Naive thymus-derived CD8-positive, alpha-beta T cell (primary cell): ENCODE data around the gene C16orf96. TPM values are rescaled to one million over a fixed set of nuclear protein-coding genes. Genes with fewer than 3 reads are reported as not detected.

Experiments
- ATAC-seq, 2 donors: fragments of 150-1000 bp; cut with Tn5 transposase in 1 of 2; sonication (Bioruptor Pico), chemical (Tn5 transposase) in 1 of 2; 1 replicate in 1 of 2; 2 replicates in 1 of 2; pipeline ENCODE4 v1.10.0; 2021; ENCODE audit warnings: mild to moderate bottlenecking in 2 of 2, moderate library complexity in 2 of 2
- POLR2A ChIA-PET: fragments of 350-600 bp; sonication (Branson Sonifier 250); formaldehyde crosslinking; loops from one replicate; lab custom pipeline; 2021; ENCODE audit warnings: antibody characterized with exemption; lab: Charles Lee
- DNase-seq, 10 donors: peaks; one replicate each; pipeline versions ENCODE4 v3.0.0 to v3.0.0-alpha.2; 2020 to 2022
- H3K27ac Mint-ChIP-seq, 10 donors: one replicate each; pipeline ENCODE4 v1.8.0; 2020 to 2022; ENCODE audit warnings: mild to moderate bottlenecking in 10 of 10, mixed read lengths in 10 of 10, moderate library complexity in 4 of 10, inconsistent platforms in 1 of 10
- H3K27me3 Mint-ChIP-seq, 5 donors: one replicate each; pipeline ENCODE4 v1.8.0; 2021 to 2022; ENCODE audit warnings: mixed read lengths in 5 of 5
- H3K36me3 Mint-ChIP-seq, 3 donors: one replicate each; pipeline ENCODE4 v1.8.0; 2020 to 2022; ENCODE audit warnings: mixed read lengths in 3 of 3, mild to moderate bottlenecking in 2 of 3, inconsistent platforms in 1 of 3
- H3K4me1 Mint-ChIP-seq, 4 donors: one replicate each; pipeline ENCODE4 v1.8.0; 2021 to 2022; ENCODE audit warnings: mixed read lengths in 4 of 4
- H3K4me3 Mint-ChIP-seq, 10 donors: one replicate each; pipeline ENCODE4 v1.8.0; 2020 to 2022; ENCODE audit warnings: mild to moderate bottlenecking in 10 of 10, mixed read lengths in 10 of 10, moderate library complexity in 6 of 10, inconsistent platforms in 1 of 10
- H3K9me3 Mint-ChIP-seq, 9 donors: one replicate each; pipeline ENCODE4 v1.8.0; 2020 to 2022; ENCODE audit warnings: mixed read lengths in 9 of 9, mild to moderate bottlenecking in 3 of 9, inconsistent platforms in 1 of 9, moderate library complexity in 1 of 9
- polyA plus RNA-seq, 3 donors: library from polyadenylated mRNA; unstranded; fragments of 300-500 nt; fragmentation: Illumina TruSeq; gene quantifications; one replicate each; pipeline ENCODE4 v1.2.3, GENCODE V29; 2021
- total RNA-seq, 8 experiments: library from RNA in 2 of 8; stranded (reverse) in 2 of 8; gene quantifications; one replicate each; pipeline ENCODE4 v1.2.3 and lab custom pipeline; 2021 to 2026

The C16orf96 gene
- total and polyA plus RNA-seq, 5 experiments from 2014 or later = 0.07 to 0.52 (median 0.23) TPM; not detected in 1

DNA sequence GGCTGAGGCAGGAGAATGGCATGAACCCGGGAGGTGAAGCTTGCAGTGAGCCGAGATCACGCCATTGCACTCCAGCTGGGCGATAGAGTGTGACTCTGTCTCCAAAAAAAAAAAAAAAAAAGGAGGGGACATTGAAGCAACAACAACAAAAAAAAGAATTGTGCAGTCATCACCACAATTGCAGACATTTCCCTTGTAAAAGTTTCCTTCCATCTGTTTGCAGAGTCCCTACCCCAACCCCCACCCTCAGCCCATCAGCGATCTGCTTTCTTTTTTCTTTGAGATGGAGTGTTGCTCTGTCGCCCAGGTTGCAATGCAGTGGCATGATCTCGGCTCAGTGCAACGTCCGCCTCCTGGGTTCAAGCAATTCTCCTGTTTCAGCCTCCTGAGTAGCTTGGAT, 72.1 kb downstream of the C16orf96 start:
- peaks cover 21 to 55% (median 36%) of the 10 kb centered on the region in 4 donors for H3K4me1 Mint-ChIP-seq
- POLR2A ChIA-PET = no interaction called here
- H3K27ac Mint-ChIP-seq = peak overlapping the region in 4 of 10 donors; percentile 20 to 82 (median 34)
- H3K9me3 Mint-ChIP-seq = peaks cover 0 to 8% (median 0%) of the 10 kb centered on the region in 9 donors
- peak overlapping the region in 1 of 10 donors; percentile 41 for H3K4me3 Mint-ChIP-seq
- no peak for ATAC-seq
- no peak for DNase-seq
- peaks cover 6 to 13% (median 12%) of the 10 kb centered on the region in 3 donors for H3K36me3 Mint-ChIP-seq
- H3K27me3 Mint-ChIP-seq = no peaks in the 10 kb centered on the region

- Mint-ChIP-seq H3K4me3 (no peak overlapping the region), H3K9me3 (peaks cover 0 to 8% (median 0%) of the 10 kb centered on the region in 9 donors), H3K36me3 (peaks cover 6 to 27% (median 12%) of the 10 kb centered on the region in 3 donors), H3K4me1 (peaks cover 11 to 34% (median 21%) of the 10 kb centered on the region in 4 donors), H3K27me3 (no peaks in the 10 kb centered on the region), H3K27ac (peak overlapping the region in 1 of 10 donors; percentile 6)
- DNase-seq (no peak), ATAC-seq (no peak)
- POLR2A ChIA-PET = interaction anchor here (0.7 kb wide), 2 partner anchors 10 to 775 kb away, joined by 4 to 5 read pairs; no protein-coding TSS in a partner anchor
These were observed 75.3 kb downstream of the C16orf96 start for GRCh38 chr16:4631444-4631843.

- peaks cover 6 to 32% (median 12%) of the 10 kb centered on the region in 3 donors for H3K36me3 Mint-ChIP-seq
- DNase-seq = no peak
- H3K9me3 Mint-ChIP-seq = peaks cover 0 to 8% (median 0%) of the 10 kb centered on the region in 9 donors
- ATAC-seq = no peak
- POLR2A ChIA-PET = interaction anchor here (1.6 kb wide), 1 partner anchor 10 kb away, joined by 3 read pairs; the partner anchor contains the start of gene MGRN1
- H3K4me1 Mint-ChIP-seq = peaks cover 6 to 26% (median 17%) of the 10 kb centered on the region in 4 donors
- H3K4me3 Mint-ChIP-seq = no peak overlapping the region
- no peaks in the 10 kb centered on the region for H3K27me3 Mint-ChIP-seq
- H3K27ac Mint-ChIP-seq = peak overlapping the region in 1 of 10 donors; percentile 32
These were observed 77.9 kb downstream of the C16orf96 start for GRCh38 chr16:4633910-4634635.

DNA sequence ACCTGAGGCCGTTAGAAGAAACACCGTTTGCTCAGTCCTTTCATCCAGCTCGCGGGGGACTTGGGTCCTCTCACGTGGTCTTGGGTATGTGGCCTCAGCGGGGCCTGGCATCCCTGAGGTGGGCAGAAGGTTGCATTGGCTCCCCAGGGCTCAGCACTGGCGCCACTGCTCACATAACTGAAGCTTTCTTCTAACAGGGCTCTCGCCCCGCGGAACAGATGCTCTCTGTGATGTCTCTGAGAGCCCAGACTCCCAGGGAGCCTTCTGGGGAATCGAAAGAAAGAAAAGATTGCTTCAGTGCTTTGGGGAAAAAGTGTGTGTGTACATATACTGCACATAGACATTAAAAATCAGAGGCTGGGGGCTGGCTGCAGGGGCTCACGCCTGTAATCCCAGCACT, 78.6 kb downstream of the C16orf96 start:
- Mint-ChIP-seq H3K9me3 (peaks cover 0 to 8% (median 0%) of the 10 kb centered on the region in 9 donors), H3K4me3 (no peak overlapping the region), H3K27me3 (no peaks in the 10 kb centered on the region), H3K4me1 (peaks cover 5 to 29% (median 22%) of the 10 kb centered on the region in 4 donors), H3K36me3 (peaks cover 6 to 28% (median 8%) of the 10 kb centered on the region in 3 donors), H3K27ac (peak overlapping the region in 1 of 10 donors; percentile 40)
- ATAC-seq = no peak
- POLR2A ChIA-PET = interaction anchor here (0.6 kb wide), 1 partner anchor 15 kb away, joined by 5 read pairs; no protein-coding TSS in a partner anchor
- no peak for DNase-seq

GRCh38 chr16:4636196-4636595, 80.1 kb downstream of the C16orf96 start:
- POLR2A ChIA-PET = interaction anchor here (0.7 kb wide), 1 partner anchor 25 kb away, joined by 3 read pairs; no protein-coding TSS in a partner anchor
- H3K27ac Mint-ChIP-seq = peak overlapping the region in 4 of 10 donors; percentile 14 to 68 (median 24)

GRCh38 chr16:4637501-4638166, 81.5 kb downstream of the C16orf96 start:
- peak overlapping the region in 1 of 10 donors; percentile 13 for H3K27ac Mint-ChIP-seq
- POLR2A ChIA-PET = interaction anchor here (1.2 to 2.2 kb wide), 3 partner anchors 11 to 23 kb away, joined by 3 to 7 read pairs (median 5); partner anchors contain the start of gene UBALD1
- H3K9me3 Mint-ChIP-seq = no peaks in the 10 kb centered on the region

More at GRCh38 chr16:4636196-4636595, 80.1 kb downstream of the C16orf96 start:
- H3K9me3 Mint-ChIP-seq = peaks cover 0 to 4% (median 0%) of the 10 kb centered on the region in 9 donors
- no peaks in the 10 kb centered on the region for H3K27me3 Mint-ChIP-seq
- DNase-seq (no peak), ATAC-seq (no peak)
- peaks cover 14 to 40% (median 33%) of the 10 kb centered on the region in 4 donors for H3K4me1 Mint-ChIP-seq
- peaks cover 3 to 28% (median 5%) of the 10 kb centered on the region in 3 donors for H3K36me3 Mint-ChIP-seq
- H3K4me3 Mint-ChIP-seq = no peak overlapping the region

GRCh38 chr16:4639899-4640509, 83.9 kb downstream of the C16orf96 start:
- no peaks in the 10 kb centered on the region for H3K9me3 Mint-ChIP-seq
- no peak for ATAC-seq

More at GRCh38 chr16:4637501-4638166, 81.5 kb downstream of the C16orf96 start:
- Mint-ChIP-seq H3K4me1 (peaks cover 14 to 45% (median 35%) of the 10 kb centered on the region in 4 donors), H3K27me3 (no peaks in the 10 kb centered on the region), H3K4me3 (no peak overlapping the region), H3K36me3 (peaks cover 0 to 25% (median 0%) of the 10 kb centered on the region in 3 donors)
- no peak for DNase-seq
- no peak for ATAC-seq

GRCh38 chr16:4640572-4641305, 84.6 kb downstream of the C16orf96 start:
- Mint-ChIP-seq H3K27me3 (no peaks in the 10 kb centered on the region), H3K4me1 (peaks cover 20 to 46% (median 41%) of the 10 kb centered on the region in 4 donors)

More at GRCh38 chr16:4639899-4640509, 83.9 kb downstream of the C16orf96 start:
- POLR2A ChIA-PET = interaction anchor here (0.8 kb wide), 1 partner anchor 23 kb away, joined by 3 read pairs; no protein-coding TSS in a partner anchor
- Mint-ChIP-seq H3K27me3 (no peaks in the 10 kb centered on the region), H3K4me1 (peaks cover 14 to 41% (median 35%) of the 10 kb centered on the region in 4 donors), H3K4me3 (peak overlapping the region in 2 of 10 donors; percentile 31 to 65), H3K27ac (peak overlapping the region in 9 of 10 donors; percentile 35 to 91 (median 81)), H3K36me3 (peaks cover 0 to 26% (median 0%) of the 10 kb centered on the region in 3 donors)
- no peak for DNase-seq

DNA sequence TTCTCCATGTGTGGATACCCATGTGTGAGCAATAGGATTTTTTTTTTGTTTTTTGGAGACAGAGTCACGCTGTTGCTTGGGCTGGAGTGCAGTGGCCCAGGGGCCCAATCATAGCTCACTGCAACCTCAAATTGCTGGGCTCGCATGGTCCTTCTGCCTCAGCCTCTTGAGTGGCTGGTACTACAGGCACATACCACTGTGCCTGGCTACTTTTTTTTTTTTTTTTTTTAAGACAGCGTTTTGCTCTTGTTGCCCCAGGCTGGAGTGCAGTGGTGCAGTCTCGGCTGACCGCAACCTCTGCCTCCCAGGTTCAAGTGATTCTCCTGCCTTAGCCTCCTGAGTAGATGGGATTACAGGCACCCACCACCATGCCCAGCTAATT, 85.2 kb downstream of the C16orf96 start:
- POLR2A ChIA-PET = interaction anchor here (0.6 to 1.0 kb wide), 3 partner anchors 10 to 90 kb away, joined by 3 to 6 read pairs (median 4); no protein-coding TSS in a partner anchor
- peak overlapping the region in 9 of 10 donors; percentile 61 to 91 (median 81) for H3K27ac Mint-ChIP-seq

More at GRCh38 chr16:4640572-4641305, 84.6 kb downstream of the C16orf96 start:
- Mint-ChIP-seq H3K27ac (peak overlapping the region; percentile 61 to 91 (median 80)), H3K36me3 (peaks cover 0 to 29% (median 3%) of the 10 kb centered on the region in 3 donors), H3K9me3 (no peaks in the 10 kb centered on the region), H3K4me3 (peak overlapping the region in 6 of 10 donors; percentile 36 to 72 (median 60))
- peak; percentile 47 to 87 for ATAC-seq
- POLR2A ChIA-PET = interaction anchor here (0.6 to 1.0 kb wide), 4 partner anchors 9 to 53 kb away, joined by 3 to 4 read pairs (median 3); partner anchors contain the start of gene NUDT16L1
- peak in 1 of 10 donors; percentile 10 for DNase-seq

GRCh38 chr16:4641895-4642294, 85.8 kb downstream of the C16orf96 start:
- Mint-ChIP-seq H3K4me3 (peak overlapping the region in 1 of 10 donors; percentile 34), H3K9me3 (no peaks in the 10 kb centered on the region), H3K27me3 (no peaks in the 10 kb centered on the region), H3K27ac (peak overlapping the region in 3 of 10 donors; percentile 34 to 67 (median 34)), H3K36me3 (peaks cover 0 to 21% (median 3%) of the 10 kb centered on the region in 3 donors), H3K4me1 (peaks cover 22 to 54% (median 45%) of the 10 kb centered on the region in 4 donors)
- POLR2A ChIA-PET = interaction anchor here (0.7 kb wide), 1 partner anchor 89 kb away, joined by 6 read pairs; no protein-coding TSS in a partner anchor
- no peak for ATAC-seq
- DNase-seq = no peak

More for the DNA sequence above, 85.2 kb downstream of the C16orf96 start:
- H3K9me3 Mint-ChIP-seq = no peaks in the 10 kb centered on the region
- peaks cover 0 to 26% (median 3%) of the 10 kb centered on the region in 3 donors for H3K36me3 Mint-ChIP-seq
- H3K27me3 Mint-ChIP-seq = no peaks in the 10 kb centered on the region
- peak in 1 of 2 donors; percentile 12 for ATAC-seq
- peaks cover 22 to 51% (median 42%) of the 10 kb centered on the region in 4 donors for H3K4me1 Mint-ChIP-seq
- peak overlapping the region in 6 of 10 donors; percentile 36 to 72 (median 60) for H3K4me3 Mint-ChIP-seq
- no peak for DNase-seq
